Ovary (tissue), 9 donors: ENCODE data around the gene SIN3A. TPM values are rescaled to one million over a fixed set of nuclear protein-coding genes. Genes with fewer than 3 reads are reported as not detected.
"Not testable (repeated sequence)": the region's sequence is repeated elsewhere in the genome, so short reads cannot be mapped to it uniquely, and the experiment has no call there.

ENCODE experiments used
- DNase-seq, 5 donors: peaks; one replicate each; pipeline ENCODE4 v3.0.0-alpha.2; 2019 to 2020
- H3K27ac ChIP-seq, 2 donors: fragments of 200-600 bp; one replicate each; pipeline versions ENCODE4 v1.5.1 to v1.8.0; 2019 to 2022
- H3K27me3 ChIP-seq: fragments of 200-600 bp; one replicate; pipeline ENCODE4 v1.8.0; 2022
- H3K36me3 ChIP-seq: fragments of 200-600 bp; sonication (generic); one replicate; pipeline ENCODE4 v1.5.1; 2019
- H3K4me1 ChIP-seq: one replicate; pipeline ENCODE4 v1.8.1; 2013; ENCODE audit warnings: mild to moderate bottlenecking, moderate library complexity; ENCODE audit not compliant: insufficient read depth
- H3K4me3 ChIP-seq: fragments of 200-600 bp; sonication (generic); one replicate; pipeline ENCODE4 v1.5.1; 2017
- H3K9me3 ChIP-seq, 2 donors: fragments of 200-600 bp in 1 of 2; sonication (generic) in 1 of 2; one replicate each; pipeline versions ENCODE4 v1.5.1 to v1.8.1; 2013 to 2019; ENCODE audit warnings: mild to moderate bottlenecking in 1 of 2, moderate library complexity in 1 of 2
- CTCF ChIP-seq, 3 donors: fragments of 450-650 bp in 2 of 3; fragments of 200-600 bp in 1 of 3; IDR thresholded peaks; one replicate each; pipeline versions ENCODE4 v1.5.1 to v1.8.0; 2016 to 2022; ENCODE audit warnings: antibody characterized with exemption in 3 of 3, mild to moderate bottlenecking in 1 of 3
- EP300 ChIP-seq: sonication (generic); formaldehyde crosslinking; IDR thresholded peaks from one replicate; pipeline ENCODE4 v1.6.1; 2017; ENCODE audit warnings: antibody characterized with exemption
- POLR2A ChIP-seq: fragments of 450-650 bp; IDR thresholded peaks from one replicate; pipeline ENCODE4 v1.6.1; 2017; ENCODE audit warnings: antibody characterized with exemption, mild to moderate bottlenecking, moderate library complexity
- WGBS, 3 donors: extraction: QIAGEN DNeasy Blood & Tissue Kit in 1 of 3; methylation state at CpG; one replicate each; pipeline versions ENCODE4 v1.1.5 to v1.1.7; 2013 to 2017; 5-methylcytosine and 5-hydroxymethylcytosine counted together
- intact Hi-C, 4 donors: fragments of 100-400 bp; cut with DNase I; formaldehyde crosslinking; loops; one replicate each; pipeline versions ENCODE4 v1.11.0 to v1.15.1; 2022 to 2023
- polyA plus RNA-seq, 2 donors: library from polyadenylated mRNA; stranded (reverse); fragments of 200-250 nt in 1 of 2; fragments of 350-450 nt in 1 of 2; fragmentation: Illumina TruSeq in 1 of 2; extraction: RNeasy Lipid Tissue Mini Kit (QIAGEN cat#74804) in 1 of 2; gene quantifications; one replicate each; pipeline ENCODE4 v1.2.3, GENCODE V29; 2013 to 2014
- total RNA-seq, 7 donors: library from RNA; depleted of rRNA in 2 of 7; stranded (reverse); fragments of >200 nt in 2 of 7; fragmentation: NEBNext Ultra II Directional in 3 of 7; extraction: Animal tissue kit (Norgen Biotek cat#: 25700) in 3 of 7; gene quantifications; one replicate each; pipeline versions ENCODE4 v1.1.0 to v1.2.4, GENCODE V29; 2016 to 2023
- donor health status: DM: no; HTN: no; CAD: no; lungs with moderate emphysema.
- donor health status: DM: no; HTN: no; CAD: no.
- donor health status: Bipolar disorder and iron deficiency.
- donor health status: DM: yes; HTN: yes; CAD: no.
- donor health status: DM: no; HTN: no; CAD: no.
- donor health status: DM: yes; HTN: yes; CAD: no.

Gene SIN3A
- total and polyA plus RNA-seq, 9 donors = 29.3 to 115 (median 88.5) TPM

GRCh38 chr15:75347222-75348033 lies 104.1 kb downstream of the SIN3A start:
- peak overlapping the region in 1 of 2 donors; percentile 1 for H3K27ac ChIP-seq
- H3K27me3 ChIP-seq = no peaks in the 10 kb centered on the region
- intact Hi-C loops = no loop called here
- peak overlapping the region; percentile 64 for H3K4me3 ChIP-seq
- H3K4me1 ChIP-seq = peaks cover 7% of the 10 kb centered on the region
- DNase-seq = peak; percentile 62 to 78 (median 76)
- 0 to 1% (median 1%) methylated on average over 65 of the region's 65 CpGs for WGBS, 3 donors
- no peak for TF ChIP-seq CTCF (IDR thresholded peaks at IDR 0.05)
- TF ChIP-seq POLR2A = peak; percentile 24
- no peaks in the 10 kb centered on the region for H3K9me3 ChIP-seq
- H3K36me3 ChIP-seq = no peaks in the 10 kb centered on the region

GRCh38 chr15:75346796-75347221 lies 104.7 kb downstream of the SIN3A start, which contains the start of gene NEIL1:
Gene NEIL1, plus strand, starts transcription at chr15:75347039. Its CDS starts 1,867 bp downstream, at chr15:75348906.
- peaks cover 7% of the 10 kb centered on the region for H3K4me1 ChIP-seq
- WGBS, 3 donors = 24 to 31% (median 28%) methylated on average over 20 of the region's 20 CpGs
- peak within 1 kb of the TSS; percentile 64 for H3K4me3 ChIP-seq
- intact Hi-C loops = no loop called here
- TF ChIP-seq POLR2A (no peak), EP300 (no peak), CTCF (IDR thresholded peaks at IDR 0.05) (no peak)
- H3K27ac ChIP-seq = peak within 1 kb of the TSS in 1 of 2 donors; percentile 1
- DNase-seq = peak in 2 of 5 donors; percentile 25 to 42
- H3K9me3 ChIP-seq = no peaks in the 10 kb centered on the region
- no peaks in the 10 kb centered on the region for H3K27me3 ChIP-seq
- no peaks in the 10 kb centered on the region for H3K36me3 ChIP-seq

GRCh38 chr15:75343953-75344352 lies 107.5 kb downstream of the SIN3A start:
- H3K9me3 ChIP-seq, DNase-seq, H3K36me3 ChIP-seq, H3K27ac ChIP-seq, H3K27me3 ChIP-seq, H3K4me1 ChIP-seq, intact Hi-C loops, H3K4me3 ChIP-seq: not testable (repeated sequence)
- 13 to 20% (median 19%) methylated on average over 8 of the region's 8 CpGs for WGBS, 3 donors

DNA sequence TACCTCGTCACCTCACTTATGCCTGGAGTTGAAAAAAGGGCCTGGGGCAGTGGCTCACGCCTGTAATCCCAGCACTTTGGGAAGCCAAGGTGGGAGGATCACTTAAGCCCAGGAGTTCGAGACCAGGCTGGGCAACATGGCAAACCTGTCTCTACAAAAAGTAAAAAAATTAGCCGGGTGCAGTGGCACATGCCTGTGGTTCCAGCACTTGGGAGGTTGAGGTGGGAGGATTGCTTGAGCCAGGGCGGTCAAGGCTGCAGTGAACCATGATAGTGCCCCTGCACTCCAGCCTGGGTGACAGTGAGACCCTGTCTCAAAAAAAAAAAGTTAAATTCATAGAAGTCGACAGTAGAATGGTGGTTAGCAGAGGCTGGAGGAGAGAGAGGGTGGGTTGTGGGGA lies 109.3 kb downstream of the SIN3A start:
- Histone ChIP-seq H3K9me3 (no peaks in the 10 kb centered on the region), H3K4me3 (no peak overlapping the region), H3K4me1 (no peaks in the 10 kb centered on the region), H3K36me3 (no peaks in the 10 kb centered on the region), H3K27ac (no peak overlapping the region), H3K27me3 (no peaks in the 10 kb centered on the region)
- intact Hi-C loops = no loop called here
- TF ChIP-seq EP300 = no peak
- 72 to 75% (median 73%) methylated on average over 6 of the region's 6 CpGs for WGBS, 3 donors
- DNase-seq = no peak

- peaks cover 7% of the 10 kb centered on the region for H3K4me1 ChIP-seq
- intact Hi-C loops = no loop called here
- WGBS, 3 donors = 85 to 90% (median 87%) methylated on average over 13 of the region's 13 CpGs
- H3K27ac ChIP-seq = no peak overlapping the region
- H3K27me3 ChIP-seq = no peaks in the 10 kb centered on the region
- no peaks in the 10 kb centered on the region for H3K9me3 ChIP-seq
- TF ChIP-seq POLR2A (no peak), EP300 (no peak), CTCF (IDR thresholded peaks at IDR 0.05) (no peak)
- DNase-seq = peak in 1 of 5 donors; percentile 16
- no peaks in the 10 kb centered on the region for H3K36me3 ChIP-seq
- H3K4me3 ChIP-seq = no peak overlapping the region
These were observed 111.8 kb downstream of the SIN3A start for GRCh38 chr15:75339531-75340240.
